Erythroblast (primary cell): Measurements from ENCODE around the gene RIMBP2.

Experiments
- DNase-seq, 2 experiments: peaks; one replicate each; lab custom pipeline; 2025; lab: John Stamatoyannopoulos, UW
- GATA1 ChIP-seq: IDR thresholded peaks from 2 replicates; pipeline ENCODE4 v1.6.1; 2011; ENCODE audit warnings: low read depth, mild to moderate bottlenecking, control low read depth, low read length, moderate library complexity
- POLR2A ChIP-seq: IDR thresholded peaks from 2 replicates; pipeline ENCODE4 v1.6.1; 2011; ENCODE audit warnings: mild to moderate bottlenecking, low read length

Gene RIMBP2

GRCh38 chr12:130687796-130688778 lies 28.0 kb downstream of the RIMBP2 start:
- TF ChIP-seq POLR2A, result no peak
- no peak for TF ChIP-seq GATA1
- no peak for DNase-seq

GRCh38 chr12:130687190-130687589 lies 28.9 kb downstream of the RIMBP2 start:
- no peak for DNase-seq
- TF ChIP-seq GATA1 (no peak), POLR2A (no peak)

- DNase-seq, result no peak
- TF ChIP-seq GATA1 (no peak), POLR2A (no peak)
Observed at GRCh38 chr12:130686511-130686991, 29.5 kb downstream of the RIMBP2 start.

- TF ChIP-seq GATA1 (no peak), POLR2A (no peak)
Observed at GRCh38 chr12:130685850-130686249, 30.2 kb downstream of the RIMBP2 start.

GRCh38 chr12:130685250-130685787 lies 30.8 kb downstream of the RIMBP2 start:
- TF ChIP-seq POLR2A (no peak), GATA1 (no peak)
- DNase-seq, result no peak

More at GRCh38 chr12:130685850-130686249, 30.2 kb downstream of the RIMBP2 start:
- no peak for DNase-seq

GRCh38 chr12:130683811-130684210 lies 32.3 kb downstream of the RIMBP2 start:
- TF ChIP-seq POLR2A, result no peak
- TF ChIP-seq GATA1, result no peak
- DNase-seq, result no peak

- no peak for DNase-seq
- TF ChIP-seq GATA1 (no peak), POLR2A (no peak)
Observed at GRCh38 chr12:130683080-130683479, 33.0 kb downstream of the RIMBP2 start.

GRCh38 chr12:130680451-130680990 lies 35.6 kb downstream of the RIMBP2 start:
- TF ChIP-seq GATA1 (no peak), POLR2A (no peak)
- DNase-seq, result no peak

GRCh38 chr12:130677957-130678558 lies 38.0 kb downstream of the RIMBP2 start:
- TF ChIP-seq POLR2A (no peak), GATA1 (no peak)
- no peak for DNase-seq

GRCh38 chr12:130675791-130676190 lies 40.3 kb downstream of the RIMBP2 start:
- no peak for DNase-seq
- TF ChIP-seq POLR2A (no peak), GATA1 (no peak)

GRCh38 chr12:130675121-130675520 lies 41.0 kb downstream of the RIMBP2 start:
- DNase-seq, result no peak
- TF ChIP-seq GATA1 (no peak), POLR2A (no peak)

GRCh38 chr12:130674676-130675075 lies 41.4 kb downstream of the RIMBP2 start:
- DNase-seq, result no peak
- TF ChIP-seq POLR2A (no peak), GATA1 (no peak)

- TF ChIP-seq POLR2A (no peak), GATA1 (no peak)
- DNase-seq, result no peak
Observed at GRCh38 chr12:130673036-130673705, 42.9 kb downstream of the RIMBP2 start.
